Keratinocyte (primary cell): ENCODE measurements around the gene C4orf54. TPM values are rescaled to one million over a fixed set of nuclear protein-coding genes. Genes with fewer than 3 reads are reported as not detected.

Source experiments
- DNase-seq: peaks from one replicate; pipeline ENCODE4 v3.0.0-alpha.2; 2011; ENCODE audit warnings: low read depth, missing footprints, low spot score
- FAIRE-seq: peaks from 2 replicates; lab custom pipeline; 2011; peaks lifted over from hg19 to GRCh38; lab: Jason Lieb, UNC
- H2AFZ ChIP-seq: 2 replicates; pipeline ENCODE4 v1.6.0; 2012; ENCODE audit warnings: low read length, control low read depth, inconsistent platforms; ENCODE audit not compliant: control insufficient read depth
- H3K27ac ChIP-seq: 2 replicates; pipeline ENCODE4 v1.5.1; 2011; ENCODE audit warnings: low read length; ENCODE audit not compliant: control insufficient read depth, insufficient read depth
- H3K27me3 ChIP-seq: 3 replicates; pipeline ENCODE4 v1.6.0; 2011; ENCODE audit warnings: low read length; ENCODE audit not compliant: control insufficient read depth, insufficient read depth; ENCODE audit errors: extremely low read depth
- H3K36me3 ChIP-seq, 2 experiments: 2 replicates in 1 of 2; 3 replicates in 1 of 2; pipeline ENCODE4 v1.5.1; 2011; ENCODE audit warnings: low read length in 2 of 2, mild to moderate bottlenecking in 1 of 2; ENCODE audit not compliant: control insufficient read depth in 2 of 2, insufficient read depth in 2 of 2; ENCODE audit errors: extremely low read depth in 1 of 2
- H3K4me1 ChIP-seq: 3 replicates; pipeline ENCODE4 v1.5.1; 2011; ENCODE audit warnings: low read length; ENCODE audit not compliant: control insufficient read depth, insufficient read depth; ENCODE audit errors: extremely low read depth
- H3K4me2 ChIP-seq: 3 replicates; pipeline ENCODE4 v1.6.0; 2011; ENCODE audit warnings: low read depth, low read length; ENCODE audit not compliant: control insufficient read depth, insufficient read depth; ENCODE audit errors: extremely low read depth
- H3K4me3 ChIP-seq, 3 experiments: fragments of 200-600 bp in 1 of 3; sonication (generic) in 1 of 3; 2 replicates in 2 of 3; 3 replicates in 1 of 3; pipeline ENCODE4 v1.5.1; 2011 to 2016; ENCODE audit warnings: low read length in 3 of 3, mild to moderate bottlenecking in 3 of 3, control low read depth in 2 of 3, inconsistent platforms in 1 of 3, low read depth in 1 of 3, mixed read lengths in 1 of 3, mixed run types in 1 of 3, moderate library complexity in 1 of 3; ENCODE audit not compliant: control insufficient read depth in 2 of 3, insufficient read depth in 2 of 3; ENCODE audit errors: extremely low read depth in 1 of 3
- H3K79me2 ChIP-seq: 2 replicates; pipeline ENCODE4 v1.6.0; 2012; ENCODE audit warnings: low read length; ENCODE audit not compliant: control insufficient read depth, insufficient read depth
- H3K9ac ChIP-seq: 3 replicates; pipeline ENCODE4 v1.6.0; 2011; ENCODE audit warnings: low read length; ENCODE audit not compliant: control insufficient read depth, insufficient read depth; ENCODE audit errors: extremely low read depth
- H3K9me1 ChIP-seq: 3 replicates; pipeline ENCODE4 v1.6.0; 2011; ENCODE audit warnings: low read length; ENCODE audit not compliant: control insufficient read depth, insufficient read depth; ENCODE audit errors: extremely low read depth
- H3K9me3 ChIP-seq: 2 replicates; pipeline ENCODE4 v1.5.1; 2012; ENCODE audit warnings: low read depth, low read length; ENCODE audit not compliant: control insufficient read depth
- H4K20me1 ChIP-seq: 3 replicates; pipeline ENCODE4 v1.6.0; 2011; ENCODE audit warnings: low read length; ENCODE audit not compliant: control insufficient read depth, insufficient read depth; ENCODE audit errors: extremely low read depth
- CTCF ChIP-seq, 3 experiments: IDR thresholded peaks in 1 of 3; conservative IDR thresholded peaks in 1 of 3; optimal IDR thresholded peaks in 1 of 3; 2 replicates in 2 of 3; 3 replicates in 1 of 3; pipeline versions ENCODE3 to v1.5.1; 2011; ENCODE audit warnings: low read length in 3 of 3, mild to moderate bottlenecking in 3 of 3, moderate library complexity in 2 of 3, control low read depth in 1 of 3, inconsistent platforms in 1 of 3; ENCODE audit not compliant: insufficient read depth in 2 of 3; ENCODE audit errors: extremely low read depth in 1 of 3
- EZH2 ChIP-seq: IDR thresholded peaks from one replicate; pipeline ENCODE4 v1.6.1; 2012; ENCODE audit warnings: inconsistent platforms, mild to moderate bottlenecking, low read length, moderate library complexity
- dilution Hi-C: fragments of 300-500 bp; cut with MboI; formaldehyde crosslinking; loops from one replicate; pipeline ENCODE4 v1.7.0; 2020; ENCODE audit warnings: low sequenced_read_pairs; ENCODE audit not compliant: extremely low pct_ligation_motif_present
- polyA plus RNA-seq, 5 experiments: library from polyadenylated mRNA; depleted of rRNA in 3 of 5; stranded (reverse) in 3 of 5; stranded (forward) in 1 of 5; unstranded in 1 of 5; fragments of >200 nt; gene quantifications; 1 replicate in 1 of 5; 2 replicates in 3 of 5; 3 replicates in 1 of 5; pipeline versions ENCODE4 v1.2.1 to v1.2.3, GENCODE V29; 2011 to 2012; ENCODE audit warnings: missing spikeins in 2 of 5, low read depth in 1 of 5, low replicate concordance in 1 of 5

Gene C4orf54
- polyA plus RNA-seq, 1 donor (not counting 4 experiments of a cell fraction or from before 2014, with no cell fraction given), result 0.01 TPM

GRCh38 chr4:99669084-99669483 lies 11.5 kb upstream of the C4orf54 start:
- Histone ChIP-seq H3K4me3 (no peak overlapping the region), H3K27ac (no peak overlapping the region), H3K27me3 (no peaks in the 10 kb centered on the region), H4K20me1 (no peaks in the 10 kb centered on the region), H3K4me2 (no peak overlapping the region), H3K36me3 (no peaks in the 10 kb centered on the region), H3K79me2 (no peaks in the 10 kb centered on the region), H3K9me1 (no peaks in the 10 kb centered on the region), H2AFZ (no peak overlapping the region), H3K9me3 (no peaks in the 10 kb centered on the region), H3K4me1 (no peaks in the 10 kb centered on the region), H3K9ac (no peak overlapping the region)
- no peak for TF ChIP-seq CTCF (optimal IDR thresholded peaks at IDR 0.05 in 1 of 3, IDR thresholded peaks at IDR 0.05 in 1 of 3, conservative IDR thresholded peaks at IDR 0.05 in 1 of 3; ENCODE audit: extremely low read depth in 1 of 3, insufficient read depth in 2 of 3, low read length in 3 of 3)
- TF ChIP-seq EZH2, result no peak
- DNase-seq (no peak), FAIRE-seq (no peak)
- dilution Hi-C loops, result no loop called here

- Histone ChIP-seq H2AFZ (no peak overlapping the region), H3K9me1 (no peaks in the 10 kb centered on the region), H3K9ac (no peak overlapping the region), H3K27ac (no peak overlapping the region), H3K36me3 (no peaks in the 10 kb centered on the region), H4K20me1 (no peaks in the 10 kb centered on the region), H3K4me1 (no peaks in the 10 kb centered on the region), H3K4me3 (no peak overlapping the region), H3K79me2 (no peaks in the 10 kb centered on the region), H3K9me3 (no peaks in the 10 kb centered on the region), H3K27me3 (no peaks in the 10 kb centered on the region), H3K4me2 (no peak overlapping the region)
- dilution Hi-C loops, result no loop called here
- FAIRE-seq (no peak), DNase-seq (no peak)
- TF ChIP-seq EZH2 (no peak), CTCF (optimal IDR thresholded peaks at IDR 0.05 in 1 of 3, IDR thresholded peaks at IDR 0.05 in 1 of 3, conservative IDR thresholded peaks at IDR 0.05 in 1 of 3; ENCODE audit: extremely low read depth in 1 of 3, insufficient read depth in 2 of 3, low read length in 3 of 3) (no peak)
Observed at GRCh38 chr4:99668472-99668871, 10.8 kb upstream of the C4orf54 start.
